Measurements from ENCODE around the gene MAN2A1. TPM values are rescaled to one million over a fixed set of nuclear protein-coding genes. Genes with fewer than 3 reads are reported as not detected.

Gene MAN2A1
- total RNA-seq, 1 experiment from 2014 or later: 21.8 TPM

DNA sequence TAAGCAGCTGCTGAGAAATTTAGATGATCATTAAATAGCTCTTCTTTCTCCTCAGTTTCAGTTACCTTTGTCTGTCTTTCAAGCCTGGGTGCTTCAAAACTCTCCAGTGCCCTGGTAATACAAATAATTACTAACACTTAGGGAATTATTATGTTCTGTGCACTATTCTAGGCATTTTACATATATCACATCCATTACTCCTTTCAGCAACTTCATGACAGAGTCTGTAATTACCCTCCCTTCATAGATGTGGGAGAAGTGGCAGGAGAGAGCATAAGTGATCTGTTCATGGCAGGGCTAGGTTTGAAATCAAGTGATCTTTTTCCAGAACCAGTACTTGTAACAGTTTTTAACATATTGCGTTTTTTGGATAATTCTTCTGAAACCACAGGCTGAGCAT is 32.0 kb downstream of the MAN2A1 start:
- POLR2A ChIA-PET (ENCODE audit: unreplicated experiment): interaction anchor here (0.5 kb wide), 1 partner anchor 16 kb away, joined by 3 read pairs; no protein-coding TSS in a partner anchor

GRCh38 chr5:109723606-109724005 is 33.9 kb downstream of the MAN2A1 start:
- Histone ChIP-seq H3K9ac (ENCODE audit: low read length) (no peak overlapping the region), H3K79me2 (ENCODE audit: low read length) (no peaks in the 10 kb centered on the region), H3K4me1 (ENCODE audit: insufficient read depth, low read length) (no peaks in the 10 kb centered on the region), H3K36me3 (ENCODE audit: low read depth, low read length) (no peaks in the 10 kb centered on the region), H3K4me2 (ENCODE audit: low read length) (no peak overlapping the region), H3K27me3 (ENCODE audit: low read length) (no peaks in the 10 kb centered on the region), H2AFZ (ENCODE audit: low read length) (no peak overlapping the region), H4K20me1 (ENCODE audit: low read length) (no peaks in the 10 kb centered on the region), H3F3A (ENCODE audit: low read length, unreplicated experiment) (no peaks in the 10 kb centered on the region), H3K4me3 (ENCODE audit: low read length) (no peak overlapping the region), H3K9me2 (replicated peaks; ENCODE audit: low read length) (no peaks in the 10 kb centered on the region), H3K9me3 (ENCODE audit: low read length) (no peaks in the 10 kb centered on the region), H3K27ac (ENCODE audit: low read length) (no peak overlapping the region)
- BruUV-seq (replicated peaks): no TSS peak
- intact Hi-C loops (cut with micrococcal nuclease): no loop called here
- no peak for TF ChIP-seq EZH2phosphoT487 (IDR thresholded peaks at IDR 0.05; ENCODE audit: borderline replicate concordance, low read length)
- TF ChIP-seq, protein P1, sequence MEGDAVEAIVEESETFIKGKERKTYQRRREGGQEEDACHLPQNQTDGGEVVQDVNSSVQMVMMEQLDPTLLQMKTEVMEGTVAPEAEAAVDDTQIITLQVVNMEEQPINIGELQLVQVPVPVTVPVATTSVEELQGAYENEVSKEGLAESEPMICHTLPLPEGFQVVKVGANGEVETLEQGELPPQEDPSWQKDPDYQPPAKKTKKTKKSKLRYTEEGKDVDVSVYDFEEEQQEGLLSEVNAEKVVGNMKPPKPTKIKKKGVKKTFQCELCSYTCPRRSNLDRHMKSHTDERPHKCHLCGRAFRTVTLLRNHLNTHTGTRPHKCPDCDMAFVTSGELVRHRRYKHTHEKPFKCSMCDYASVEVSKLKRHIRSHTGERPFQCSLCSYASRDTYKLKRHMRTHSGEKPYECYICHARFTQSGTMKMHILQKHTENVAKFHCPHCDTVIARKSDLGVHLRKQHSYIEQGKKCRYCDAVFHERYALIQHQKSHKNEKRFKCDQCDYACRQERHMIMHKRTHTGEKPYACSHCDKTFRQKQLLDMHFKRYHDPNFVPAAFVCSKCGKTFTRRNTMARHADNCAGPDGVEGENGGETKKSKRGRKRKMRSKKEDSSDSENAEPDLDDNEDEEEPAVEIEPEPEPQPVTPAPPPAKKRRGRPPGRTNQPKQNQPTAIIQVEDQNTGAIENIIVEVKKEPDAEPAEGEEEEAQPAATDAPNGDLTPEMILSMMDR (conservative IDR thresholded peaks at IDR 0.05; ENCODE audit: low read depth, low read length): no peak
- no peak for TF ChIP-seq EZH2 (IDR thresholded peaks at IDR 0.05; ENCODE audit: low read length, unreplicated experiment)
- no peak for DNase-seq
- POLR2A ChIA-PET (ENCODE audit: unreplicated experiment): no interaction called here
- no peak for ATAC-seq
- CTCF ChIA-PET: no interaction called here

More for the DNA sequence above, 32.0 kb downstream of the MAN2A1 start:
- no peak for DNase-seq
- H4K20me1 ChIP-seq (ENCODE audit: low read length): no peaks in the 10 kb centered on the region
- H3F3A ChIP-seq (ENCODE audit: low read length, unreplicated experiment): no peaks in the 10 kb centered on the region
- BruUV-seq (replicated peaks): no TSS peak
- no peaks in the 10 kb centered on the region for H3K27me3 ChIP-seq (ENCODE audit: low read length)
- no peaks in the 10 kb centered on the region for H3K4me1 ChIP-seq (ENCODE audit: insufficient read depth, low read length)
- H3K79me2 ChIP-seq (ENCODE audit: low read length): no peaks in the 10 kb centered on the region
- H3K27ac ChIP-seq (ENCODE audit: low read length): no peak overlapping the region
- CTCF ChIA-PET: no interaction called here
- H3K4me2 ChIP-seq (ENCODE audit: low read length): no peak overlapping the region
- no peaks in the 10 kb centered on the region for H3K36me3 ChIP-seq (ENCODE audit: low read depth, low read length)
- H3K4me3 ChIP-seq (ENCODE audit: low read length): no peak overlapping the region
- H3K9ac ChIP-seq (ENCODE audit: low read length): no peak overlapping the region
- TF ChIP-seq EZH2 (IDR thresholded peaks at IDR 0.05; ENCODE audit: low read length, unreplicated experiment) (no peak), EZH2phosphoT487 (IDR thresholded peaks at IDR 0.05; ENCODE audit: borderline replicate concordance, low read length) (no peak)
- TF ChIP-seq, protein P1 (conservative IDR thresholded peaks at IDR 0.05; ENCODE audit: low read depth, low read length): no peak
- no peaks in the 10 kb centered on the region for H3K9me2 ChIP-seq (replicated peaks; ENCODE audit: low read length)
- ATAC-seq: no peak
- no peak overlapping the region for H2AFZ ChIP-seq (ENCODE audit: low read length)
- intact Hi-C loops (cut with micrococcal nuclease): no loop called here
- H3K9me3 ChIP-seq (ENCODE audit: low read length): no peaks in the 10 kb centered on the region

DNA sequence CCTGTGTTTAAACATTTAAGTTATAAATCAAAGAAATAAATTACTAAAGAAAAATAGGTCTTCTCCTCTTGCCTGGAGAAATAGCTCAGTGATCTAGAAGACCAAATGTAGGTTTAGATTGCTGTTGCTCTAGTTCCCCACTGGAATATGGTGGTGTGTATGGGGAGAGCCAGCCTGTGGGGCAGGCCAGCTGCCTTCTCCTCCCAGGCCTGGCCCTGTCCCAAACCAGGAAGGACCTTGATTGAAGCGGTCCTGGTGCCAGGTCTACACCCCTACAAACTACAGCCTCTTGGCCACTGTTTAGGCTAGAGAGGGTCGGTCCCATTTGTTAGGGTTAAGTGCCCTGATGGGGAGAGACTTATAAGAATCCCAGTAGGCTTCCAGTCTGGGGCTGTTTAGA is 35.4 kb downstream of the MAN2A1 start:
- Histone ChIP-seq H3K9me3 (ENCODE audit: low read length) (no peaks in the 10 kb centered on the region), H3K27me3 (ENCODE audit: low read length) (no peaks in the 10 kb centered on the region), H2AFZ (ENCODE audit: low read length) (no peak overlapping the region), H4K20me1 (ENCODE audit: low read length) (no peaks in the 10 kb centered on the region), H3K4me1 (ENCODE audit: insufficient read depth, low read length) (no peaks in the 10 kb centered on the region), H3K79me2 (ENCODE audit: low read length) (no peaks in the 10 kb centered on the region), H3F3A (ENCODE audit: low read length, unreplicated experiment) (no peaks in the 10 kb centered on the region), H3K4me2 (ENCODE audit: low read length) (no peak overlapping the region), H3K4me3 (ENCODE audit: low read length) (no peak overlapping the region), H3K27ac (ENCODE audit: low read length) (no peak overlapping the region), H3K36me3 (ENCODE audit: low read depth, low read length) (no peaks in the 10 kb centered on the region), H3K9me2 (replicated peaks; ENCODE audit: low read length) (no peaks in the 10 kb centered on the region), H3K9ac (ENCODE audit: low read length) (no peak overlapping the region)
- no TSS peak for BruUV-seq (replicated peaks)
- ChIA-PET POLR2A (ENCODE audit: unreplicated experiment) (interaction anchor here (0.6 kb wide), 1 partner anchor 12 kb away, joined by 3 read pairs; no protein-coding TSS in a partner anchor), CTCF (no interaction called here)
- ATAC-seq (no peak), DNase-seq (no peak)
- intact Hi-C loops (cut with micrococcal nuclease): no loop called here
- no peak for TF ChIP-seq EZH2phosphoT487 (IDR thresholded peaks at IDR 0.05; ENCODE audit: borderline replicate concordance, low read length)
- TF ChIP-seq, protein P1 (conservative IDR thresholded peaks at IDR 0.05; ENCODE audit: low read depth, low read length): no peak
- no peak for TF ChIP-seq EZH2 (IDR thresholded peaks at IDR 0.05; ENCODE audit: low read length, unreplicated experiment)
